ENCODE results near the gene ADD3. TPM values are rescaled to one million over a fixed set of nuclear protein-coding genes. Genes with fewer than 3 reads are reported as not detected.

The ADD3 gene
- total and polyA plus RNA-seq, 2 donors, result 83.4 to 444 TPM

- no peak for DNase-seq (ENCODE audit: extremely low spot score)
- WGBS, result 73% methylated on average over 1 of the region's 1 CpG
Measured at GRCh38 chr10:110144507-110144906, 136.7 kb downstream of the ADD3 start.

GRCh38 chr10:110147961-110148360, 140.2 kb downstream of the ADD3 start:
- Histone ChIP-seq H3K4me3 (ENCODE audit: low read depth, low read length) (no peak overlapping the region), H3K4me1 (ENCODE audit: insufficient read depth) (no peaks in the 10 kb centered on the region), H3K36me3 (ENCODE audit: insufficient read depth) (no peaks in the 10 kb centered on the region), H3K27ac (ENCODE audit: low read depth) (no peak overlapping the region)
- DNase-seq (ENCODE audit: extremely low spot score), result no peak
- WGBS, result 70% methylated on average over 8 of the region's 8 CpGs

More at GRCh38 chr10:110144507-110144906, 136.7 kb downstream of the ADD3 start:
- no peaks in the 10 kb centered on the region for H3K4me1 ChIP-seq (ENCODE audit: insufficient read depth)
- H3K4me3 ChIP-seq (ENCODE audit: low read depth, low read length), result no peak overlapping the region
- no peaks in the 10 kb centered on the region for H3K36me3 ChIP-seq (ENCODE audit: insufficient read depth)
- no peak overlapping the region for H3K27ac ChIP-seq (ENCODE audit: low read depth)

DNA sequence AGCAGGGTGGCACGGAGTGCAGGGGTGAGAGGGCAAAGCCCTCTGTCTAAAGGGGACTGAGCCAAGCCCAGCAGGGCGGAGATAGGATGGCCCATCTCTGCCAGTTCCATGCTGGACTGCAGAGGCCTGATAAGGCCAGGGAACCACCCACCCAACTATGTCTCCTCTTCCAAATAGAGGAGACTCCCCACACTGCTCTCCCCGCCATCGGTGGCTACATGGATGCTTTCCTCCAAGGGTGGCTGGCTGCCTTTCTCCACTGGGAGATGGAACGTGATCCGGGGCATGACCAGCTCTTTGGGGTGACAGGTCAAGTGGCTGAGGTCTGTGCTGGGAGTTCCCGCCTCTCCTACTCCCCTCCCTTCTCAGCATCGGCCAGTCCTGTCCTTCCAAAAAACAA, 141.5 kb downstream of the ADD3 start:
- Histone ChIP-seq H3K36me3 (ENCODE audit: insufficient read depth) (no peaks in the 10 kb centered on the region), H3K27ac (ENCODE audit: low read depth) (no peak overlapping the region), H3K4me1 (ENCODE audit: insufficient read depth) (no peaks in the 10 kb centered on the region), H3K4me3 (ENCODE audit: low read depth, low read length) (no peak overlapping the region)
- no peak for DNase-seq (ENCODE audit: extremely low spot score)
- 81% methylated on average over 8 of the region's 8 CpGs for WGBS

GRCh38 chr10:110150046-110150445, 142.3 kb downstream of the ADD3 start:
- H3K27ac ChIP-seq (ENCODE audit: low read depth), result no peak overlapping the region
- H3K4me3 ChIP-seq (ENCODE audit: low read depth, low read length), result no peak overlapping the region
- H3K4me1 ChIP-seq (ENCODE audit: insufficient read depth), result no peaks in the 10 kb centered on the region
- H3K36me3 ChIP-seq (ENCODE audit: insufficient read depth), result no peaks in the 10 kb centered on the region
- WGBS, result 93% methylated on average over 4 of the region's 4 CpGs
- no peak for DNase-seq (ENCODE audit: extremely low spot score)

- no peaks in the 10 kb centered on the region for H3K4me1 ChIP-seq (ENCODE audit: insufficient read depth)
- 72% methylated on average over 6 of the region's 6 CpGs for WGBS
- H3K4me3 ChIP-seq (ENCODE audit: low read depth, low read length), result no peak overlapping the region
- no peak overlapping the region for H3K27ac ChIP-seq (ENCODE audit: low read depth)
- H3K36me3 ChIP-seq (ENCODE audit: insufficient read depth), result no peaks in the 10 kb centered on the region
- no peak for DNase-seq (ENCODE audit: extremely low spot score)
Measured at GRCh38 chr10:110150981-110151380, 143.2 kb downstream of the ADD3 start.

- no peak for DNase-seq (ENCODE audit: extremely low spot score)
- 39% methylated on average over 8 of the region's 8 CpGs for WGBS
- H3K4me1 ChIP-seq (ENCODE audit: insufficient read depth), result no peaks in the 10 kb centered on the region
- H3K36me3 ChIP-seq (ENCODE audit: insufficient read depth), result no peaks in the 10 kb centered on the region
- no peak overlapping the region for H3K27ac ChIP-seq (ENCODE audit: low read depth)
- no peak overlapping the region for H3K4me3 ChIP-seq (ENCODE audit: low read depth, low read length)
Measured at GRCh38 chr10:110151467-110151866, 143.7 kb downstream of the ADD3 start.

DNA sequence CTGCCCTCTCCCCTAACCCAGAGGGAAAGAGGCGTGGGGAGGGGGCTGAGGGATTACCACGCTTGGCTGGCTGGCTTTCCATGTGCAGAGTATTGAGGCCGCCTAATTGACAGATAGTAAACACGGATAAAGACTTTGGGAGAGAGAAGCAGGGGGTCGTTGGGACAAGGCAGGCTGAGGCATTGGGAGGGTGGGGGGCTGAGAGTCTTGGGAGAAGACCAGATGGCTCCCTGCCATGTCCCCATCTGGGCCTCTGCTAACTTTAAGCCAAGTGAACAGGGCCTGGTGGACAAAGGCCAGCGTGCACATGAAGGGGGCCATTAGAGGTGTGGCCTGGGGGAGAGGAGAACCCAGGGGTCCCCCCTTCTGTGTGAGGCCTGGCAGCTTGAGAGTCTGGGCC, 144.2 kb downstream of the ADD3 start:
- 49% methylated on average over 6 of the region's 6 CpGs for WGBS
- no peak for DNase-seq (ENCODE audit: extremely low spot score)
- Histone ChIP-seq H3K4me3 (ENCODE audit: low read depth, low read length) (no peak overlapping the region), H3K27ac (ENCODE audit: low read depth) (no peak overlapping the region), H3K4me1 (ENCODE audit: insufficient read depth) (no peaks in the 10 kb centered on the region), H3K36me3 (ENCODE audit: insufficient read depth) (no peaks in the 10 kb centered on the region)

- WGBS, result 80% methylated on average over 7 of the region's 7 CpGs
- no peaks in the 10 kb centered on the region for H3K4me1 ChIP-seq (ENCODE audit: insufficient read depth)
- H3K4me3 ChIP-seq (ENCODE audit: low read depth, low read length), result no peak overlapping the region
- no peak for DNase-seq (ENCODE audit: extremely low spot score)
- H3K36me3 ChIP-seq (ENCODE audit: insufficient read depth), result no peaks in the 10 kb centered on the region
- no peak overlapping the region for H3K27ac ChIP-seq (ENCODE audit: low read depth)
Measured at GRCh38 chr10:110153396-110153795, 145.6 kb downstream of the ADD3 start.

- Histone ChIP-seq H3K27ac (ENCODE audit: low read depth) (no peak overlapping the region), H3K36me3 (ENCODE audit: insufficient read depth) (no peaks in the 10 kb centered on the region), H3K4me1 (ENCODE audit: insufficient read depth) (no peaks in the 10 kb centered on the region), H3K4me3 (ENCODE audit: low read depth, low read length) (no peak overlapping the region)
- WGBS, result 93% methylated on average over 8 of the region's 8 CpGs
- no peak for DNase-seq (ENCODE audit: extremely low spot score)
Measured at GRCh38 chr10:110156046-110156445, 148.3 kb downstream of the ADD3 start.

GRCh38 chr10:110158051-110159005, 150.5 kb downstream of the ADD3 start:
- Histone ChIP-seq H3K36me3 (ENCODE audit: insufficient read depth) (no peaks in the 10 kb centered on the region), H3K27ac (ENCODE audit: low read depth) (no peak overlapping the region), H3K4me3 (ENCODE audit: low read depth, low read length) (no peak overlapping the region), H3K4me1 (ENCODE audit: insufficient read depth) (no peaks in the 10 kb centered on the region)
- WGBS, result 84% methylated on average over 11 of the region's 11 CpGs
- no peak for DNase-seq (ENCODE audit: extremely low spot score)

DNA sequence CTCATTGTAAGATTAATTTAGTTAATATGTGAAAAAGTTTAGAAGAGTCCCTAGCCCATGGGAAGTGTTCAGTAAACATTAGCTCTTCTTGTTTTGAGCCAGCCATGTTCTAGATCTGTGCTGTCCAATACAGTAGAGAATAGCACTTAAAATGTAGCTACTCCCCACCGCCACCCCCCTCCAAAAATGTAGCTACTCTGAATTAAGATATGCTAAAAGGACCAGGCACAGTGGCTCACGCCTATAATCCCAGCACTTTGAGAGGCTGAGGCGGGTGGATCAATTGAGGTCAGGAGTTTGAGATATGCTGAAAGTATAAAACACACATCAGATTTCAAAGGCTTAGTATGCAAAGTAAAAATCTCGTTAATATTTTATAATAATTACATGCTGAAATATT, 152.3 kb downstream of the ADD3 start:
- Histone ChIP-seq H3K36me3 (ENCODE audit: insufficient read depth) (no peaks in the 10 kb centered on the region), H3K4me3 (ENCODE audit: low read depth, low read length) (no peak overlapping the region), H3K27ac (ENCODE audit: low read depth) (no peak overlapping the region), H3K4me1 (ENCODE audit: insufficient read depth) (no peaks in the 10 kb centered on the region)
- DNase-seq (ENCODE audit: extremely low spot score), result no peak
- 88% methylated on average over 4 of the region's 4 CpGs for WGBS

DNA sequence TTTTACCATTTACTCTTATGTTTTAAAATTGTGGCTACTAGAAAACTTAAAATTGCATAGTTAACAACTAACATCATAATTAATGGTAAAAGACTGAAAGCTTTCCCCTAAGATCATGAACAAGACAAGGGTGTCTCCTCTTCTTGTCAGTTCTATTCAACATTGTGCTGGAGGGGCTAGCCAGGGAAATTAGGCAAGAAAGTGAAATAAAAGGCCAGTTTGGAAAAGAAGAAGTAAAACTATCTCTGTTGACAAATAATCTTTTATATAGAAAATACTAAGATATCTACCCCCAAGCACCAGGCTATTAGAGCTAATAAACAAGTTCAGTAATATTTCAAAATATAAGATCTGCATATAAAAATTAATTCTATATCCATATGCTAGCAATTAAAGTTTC, 152.7 kb downstream of the ADD3 start:
- no peaks in the 10 kb centered on the region for H3K4me1 ChIP-seq (ENCODE audit: insufficient read depth)
- H3K4me3 ChIP-seq (ENCODE audit: low read depth, low read length), result no peak overlapping the region
- DNase-seq (ENCODE audit: extremely low spot score), result no peak
- H3K27ac ChIP-seq (ENCODE audit: low read depth), result no peak overlapping the region
- H3K36me3 ChIP-seq (ENCODE audit: insufficient read depth), result no peaks in the 10 kb centered on the region

GRCh38 chr10:110162741-110163145, 155.0 kb downstream of the ADD3 start:
- H3K27ac ChIP-seq (ENCODE audit: low read depth), result no peak overlapping the region
- WGBS, result 52% methylated on average over 6 of the region's 6 CpGs
- H3K36me3 ChIP-seq (ENCODE audit: insufficient read depth), result no peaks in the 10 kb centered on the region
- no peaks in the 10 kb centered on the region for H3K4me1 ChIP-seq (ENCODE audit: insufficient read depth)
- no peak for DNase-seq (ENCODE audit: extremely low spot score)
- no peak overlapping the region for H3K4me3 ChIP-seq (ENCODE audit: low read depth, low read length)

DNA sequence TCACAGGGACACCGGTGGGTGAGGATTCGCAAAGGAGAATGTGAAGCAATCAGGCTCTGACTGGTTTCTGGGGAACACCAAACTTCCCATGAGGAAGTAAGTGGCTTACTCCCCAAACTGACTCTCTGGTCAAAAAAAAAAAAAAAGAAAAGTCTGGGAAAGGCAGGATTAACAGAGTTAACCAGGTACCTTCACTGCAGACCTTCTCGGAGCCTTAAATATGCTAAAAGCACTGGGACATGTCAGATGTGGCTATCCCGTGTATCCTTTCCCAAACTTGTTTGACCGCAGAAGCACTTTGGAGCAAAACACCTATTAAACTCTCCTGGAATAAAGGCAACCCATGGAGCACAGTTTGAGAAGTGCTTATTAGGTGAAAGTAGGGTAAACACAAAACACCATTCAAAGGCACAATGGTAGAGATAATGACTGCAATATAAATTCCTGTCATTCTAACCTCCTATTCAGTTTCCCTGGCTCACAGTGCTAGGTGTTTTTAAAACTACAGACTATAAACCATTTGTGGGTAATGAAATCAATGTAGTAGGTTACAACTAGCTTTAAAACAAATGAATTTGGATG, 155.5 kb downstream of the ADD3 start:
- Histone ChIP-seq H3K4me3 (ENCODE audit: low read depth, low read length) (no peak overlapping the region), H3K36me3 (ENCODE audit: insufficient read depth) (no peaks in the 10 kb centered on the region), H3K4me1 (ENCODE audit: insufficient read depth) (no peaks in the 10 kb centered on the region), H3K27ac (ENCODE audit: low read depth) (no peak overlapping the region)
- no peak for DNase-seq (ENCODE audit: extremely low spot score)
- WGBS, result 71% methylated on average over 5 of the region's 5 CpGs
